A673 (cell line): ENCODE measurements around the gene GMPR. TPM values are rescaled to one million over a fixed set of nuclear protein-coding genes. Genes with fewer than 3 reads are reported as not detected.

Experiments used
- BruUV-seq: library from RNA; stranded (reverse); fragments of 400-500 nt; replicated peaks from 2 replicates; lab custom pipeline; 2021; lab: Mats Ljungman, UMichigan
- CTCF ChIA-PET: fragments of 300-600 bp; sonication (Branson Sonifier 250); formaldehyde crosslinking; loops from one replicate; lab custom pipeline; 2022; ENCODE audit warnings: antibody characterized with exemption; lab: Charles Lee
- POLR2A ChIA-PET: fragments of 300-600 bp; sonication (Branson Sonifier 250); formaldehyde crosslinking; loops from one replicate; lab custom pipeline; 2022; ENCODE audit warnings: antibody characterized with exemption; ENCODE audit not compliant: low non-redundant PET; lab: Charles Lee
- DNase-seq: peaks from one replicate; pipeline ENCODE4 v3.0.0-alpha.2; 2015; ENCODE audit warnings: low spot score
- H3K27ac ChIP-seq: fragments of 200-600 bp; sonication (generic); 2 replicates; pipeline ENCODE4 v1.5.1; 2016; ENCODE audit warnings: mixed run types, low read depth, mild to moderate bottlenecking, mixed read lengths, antibody characterized with exemption, low read length; ENCODE audit not compliant: poor library complexity, severe bottlenecking
- H3K27me3 ChIP-seq: fragments of 200-600 bp; sonication (generic); replicated peaks from 2 replicates; pipeline ENCODE4 v1.6.1; 2017; ENCODE audit warnings: mixed run types, low read depth, mild to moderate bottlenecking, mixed read lengths, antibody characterized with exemption, low read length; ENCODE audit not compliant: insufficient read depth, poor library complexity
- H3K36me3 ChIP-seq: fragments of 200-600 bp; sonication (generic); 2 replicates; pipeline ENCODE4 v1.6.1; 2016; ENCODE audit warnings: mixed run types, mild to moderate bottlenecking, mixed read lengths, antibody characterized with exemption, low read length; ENCODE audit not compliant: insufficient read depth, poor library complexity, severe bottlenecking
- H3K4me1 ChIP-seq: fragments of 200-600 bp; sonication (generic); 2 replicates; pipeline ENCODE4 v1.6.1; 2017; ENCODE audit warnings: mixed run types, mild to moderate bottlenecking, mixed read lengths, antibody characterized with exemption, low read length; ENCODE audit not compliant: insufficient read depth, poor library complexity, severe bottlenecking
- H3K4me3 ChIP-seq: fragments of 200-600 bp; sonication (generic); 2 replicates; pipeline ENCODE4 v1.5.1; 2016; ENCODE audit warnings: low read depth, mixed run types, mild to moderate bottlenecking, mixed read lengths, low read length; ENCODE audit not compliant: poor library complexity, severe bottlenecking
- H3K9me3 ChIP-seq: fragments of 200-600 bp; sonication (generic); 2 replicates; pipeline ENCODE4 v1.6.1; 2016; ENCODE audit warnings: mixed run types, low read depth, mild to moderate bottlenecking, mixed read lengths, antibody characterized with exemption, low read length; ENCODE audit not compliant: poor library complexity, severe bottlenecking
- EZH2 ChIP-seq: fragments of 200-600 bp; sonication (generic); IDR thresholded peaks from 2 replicates; pipeline ENCODE4 v1.6.1; 2017; ENCODE audit warnings: borderline replicate concordance, low read depth, mild to moderate bottlenecking, mixed read lengths, antibody characterized with exemption, low read length; ENCODE audit not compliant: poor library complexity, severe bottlenecking
- intact Hi-C: fragments of 100-400 bp; cut with micrococcal nuclease; formaldehyde crosslinking; loops from one replicate; pipeline ENCODE4 v1.10.0; 2022; ENCODE audit not compliant: unreplicated experiment
- total RNA-seq: library from RNA; stranded (reverse); gene quantifications from 2 replicates; pipeline ENCODE4 v1.2.3, GENCODE V29; 2021
- TF ChIP-seq, protein P1 (sequence below): fragments of 300-800, 200-600 bp; sonication (generic); conservative IDR thresholded peaks from 2 replicates; pipeline ENCODE4 v1.5.1; 2017; ENCODE audit warnings: low read depth, mild to moderate bottlenecking, antibody characterized with exemption, low read length, moderate library complexity, mixed read lengths

Gene GMPR
- total RNA-seq, 1 experiment from 2014 or later = 0.32 TPM

- Histone ChIP-seq H3K9me3 (no peaks in the 10 kb centered on the region), H3K4me1 (peaks cover 16% of the 10 kb centered on the region), H3K36me3 (no peaks in the 10 kb centered on the region), H3K27me3 (no peaks in the 10 kb centered on the region), H3K4me3 (no peak overlapping the region), H3K27ac (no peak overlapping the region)
- TF ChIP-seq EZH2 = no peak
- TF ChIP-seq, protein P1, sequence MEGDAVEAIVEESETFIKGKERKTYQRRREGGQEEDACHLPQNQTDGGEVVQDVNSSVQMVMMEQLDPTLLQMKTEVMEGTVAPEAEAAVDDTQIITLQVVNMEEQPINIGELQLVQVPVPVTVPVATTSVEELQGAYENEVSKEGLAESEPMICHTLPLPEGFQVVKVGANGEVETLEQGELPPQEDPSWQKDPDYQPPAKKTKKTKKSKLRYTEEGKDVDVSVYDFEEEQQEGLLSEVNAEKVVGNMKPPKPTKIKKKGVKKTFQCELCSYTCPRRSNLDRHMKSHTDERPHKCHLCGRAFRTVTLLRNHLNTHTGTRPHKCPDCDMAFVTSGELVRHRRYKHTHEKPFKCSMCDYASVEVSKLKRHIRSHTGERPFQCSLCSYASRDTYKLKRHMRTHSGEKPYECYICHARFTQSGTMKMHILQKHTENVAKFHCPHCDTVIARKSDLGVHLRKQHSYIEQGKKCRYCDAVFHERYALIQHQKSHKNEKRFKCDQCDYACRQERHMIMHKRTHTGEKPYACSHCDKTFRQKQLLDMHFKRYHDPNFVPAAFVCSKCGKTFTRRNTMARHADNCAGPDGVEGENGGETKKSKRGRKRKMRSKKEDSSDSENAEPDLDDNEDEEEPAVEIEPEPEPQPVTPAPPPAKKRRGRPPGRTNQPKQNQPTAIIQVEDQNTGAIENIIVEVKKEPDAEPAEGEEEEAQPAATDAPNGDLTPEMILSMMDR = no peak
- BruUV-seq = no TSS peak
- ChIA-PET POLR2A (no interaction called here), CTCF (interaction anchor here (1.3 kb wide), 1 partner anchor 26 kb away, joined by 4 read pairs; no protein-coding TSS in a partner anchor)
- DNase-seq = no peak
- intact Hi-C loops = no loop called here
Measured at GRCh38 chr6:16209539-16209938, 28.8 kb upstream of the GMPR start.

GRCh38 chr6:16212276-16212675, 26.1 kb upstream of the GMPR start:
- DNase-seq = no peak
- Histone ChIP-seq H3K36me3 (no peaks in the 10 kb centered on the region), H3K27me3 (no peaks in the 10 kb centered on the region), H3K4me1 (no peaks in the 10 kb centered on the region), H3K27ac (no peak overlapping the region), H3K9me3 (no peaks in the 10 kb centered on the region), H3K4me3 (no peak overlapping the region)
- TF ChIP-seq, protein P1 = no peak
- TF ChIP-seq EZH2 = no peak
- intact Hi-C loops = no loop called here
- CTCF ChIA-PET = no interaction called here
- POLR2A ChIA-PET = no interaction called here
- no TSS peak for BruUV-seq

GRCh38 chr6:16216501-16217155, 21.8 kb upstream of the GMPR start:
- intact Hi-C loops = no loop called here
- Histone ChIP-seq H3K9me3 (no peaks in the 10 kb centered on the region), H3K27me3 (no peaks in the 10 kb centered on the region), H3K36me3 (no peaks in the 10 kb centered on the region), H3K4me1 (no peaks in the 10 kb centered on the region), H3K27ac (no peak overlapping the region), H3K4me3 (no peak overlapping the region)
- TF ChIP-seq, protein P1 = no peak
- TF ChIP-seq EZH2 = no peak
- DNase-seq = no peak
- ChIA-PET CTCF (no interaction called here), POLR2A (no interaction called here)
- BruUV-seq = no TSS peak
